ENCODE data around the gene HLA-DOA. TPM values are rescaled to one million over a fixed set of nuclear protein-coding genes. Genes with fewer than 3 reads are reported as not detected.

The HLA-DOA gene
- 1 to 10 TPM in 2 of 4 donors, under 1 TPM in 2; 0.22 to 7.2 (median 3.3) TPM for polyA plus RNA-seq
- long read RNA-seq, donor 1, transcript HLA-DOA-201 (5 exons, 3,489 nt), result major isoform, 5 of 5 reads
- long read RNA-seq, donor 1, partial matches to known transcripts, result 0 of 5 reads
- long read RNA-seq, donor 1, other reads (novel, unspliced or antisense), result 0 of 5 reads
- long read RNA-seq, donor 2, result 0 reads
- long read RNA-seq, donor 3, result 0 reads
- long read RNA-seq, donor 4, result 0 reads
- long read RNA-seq, donor 5, result 0 reads
- long read RNA-seq, donor 6, partial matches to known transcripts, result 0 of 1 reads
- long read RNA-seq, donor 6, other reads (novel, unspliced or antisense), result 0 of 1 reads
- long read RNA-seq, donor 7, result 0 reads
- long read RNA-seq, donor 8, result 0 reads
- long read RNA-seq, donor 9, partial matches to known transcripts, result 0 of 1 reads
- long read RNA-seq, donor 9, other reads (novel, unspliced or antisense), result 0 of 1 reads
- long read RNA-seq, donor 10, partial matches to known transcripts, result 0 of 1 reads
- long read RNA-seq, donor 10, other reads (novel, unspliced or antisense), result 0 of 1 reads

GRCh38 chr6:33008944-33009861, at the start of gene HLA-DOA:
TSS of gene HLA-DOA (minus strand) at chr6:33009591.
- H3K4me3 ChIP-seq (ENCODE audit: low read depth in 1 of 3, low read length in 3 of 3), result peak within 1 kb of the TSS in 2 of 3 donors; percentile 4 to 26
- no peaks in the 10 kb centered on the region for H3K4me1 ChIP-seq (ENCODE audit: control insufficient read depth in 3 of 3, insufficient read depth in 2 of 3, low read depth in 1 of 3, low read length in 2 of 3)
- DNase-seq, result peak in 1 of 2 donors; percentile 22
- 13 to 17% (median 17%) methylated on average over 24 of the region's 24 CpGs for WGBS, 3 donors
- FAIRE-seq, result no peak
- peaks cover 0 to 41% (median 0%) of the 10 kb centered on the region in 3 donors for H3K27me3 ChIP-seq (ENCODE audit: control insufficient read depth in 3 of 3, insufficient read depth in 3 of 3, low read length in 3 of 3)
- H3K27ac ChIP-seq (ENCODE audit: low read depth in 1 of 3, low read length in 2 of 3), result peak within 1 kb of the TSS in 1 of 3 donors; percentile 6
- no peaks in the 10 kb centered on the region for H3K36me3 ChIP-seq (ENCODE audit: control insufficient read depth in 3 of 3, insufficient read depth in 2 of 3, low read depth in 1 of 3, low read length in 3 of 3)
- no peaks in the 10 kb centered on the region for H3K9me3 ChIP-seq (ENCODE audit: control insufficient read depth in 2 of 2, insufficient read depth in 1 of 2, low read depth in 1 of 2, low read length in 1 of 2)

- Histone ChIP-seq H3K4me3 (ENCODE audit: low read depth in 1 of 3, low read length in 3 of 3) (no peak overlapping the region), H3K27ac (ENCODE audit: low read depth in 1 of 3, low read length in 2 of 3) (no peak overlapping the region), H3K9me3 (ENCODE audit: control insufficient read depth in 2 of 2, insufficient read depth in 1 of 2, low read depth in 1 of 2, low read length in 1 of 2) (no peaks in the 10 kb centered on the region), H3K27me3 (ENCODE audit: control insufficient read depth in 3 of 3, insufficient read depth in 3 of 3, low read length in 3 of 3) (peaks cover 0 to 6% (median 0%) of the 10 kb centered on the region in 3 donors), H3K4me1 (ENCODE audit: control insufficient read depth in 3 of 3, insufficient read depth in 2 of 3, low read depth in 1 of 3, low read length in 2 of 3) (no peaks in the 10 kb centered on the region), H3K36me3 (ENCODE audit: control insufficient read depth in 3 of 3, insufficient read depth in 2 of 3, low read depth in 1 of 3, low read length in 3 of 3) (no peaks in the 10 kb centered on the region)
- DNase-seq (no peak), FAIRE-seq (no peak)
- WGBS, 3 donors, result 38 to 64% (median 46%) methylated on average over 6 of the region's 6 CpGs
Observed at GRCh38 chr6:33057222-33058150, 48.1 kb upstream of the HLA-DOA start.

- no peak overlapping the region for H3K27ac ChIP-seq (ENCODE audit: low read depth in 1 of 3, low read length in 2 of 3)
Observed at GRCh38 chr6:33053230-33053629, 43.8 kb upstream of the HLA-DOA start.

GRCh38 chr6:33052627-33053026, 43.2 kb upstream of the HLA-DOA start:
- Histone ChIP-seq H3K27ac (ENCODE audit: low read depth in 1 of 3, low read length in 2 of 3) (no peak overlapping the region), H3K36me3 (ENCODE audit: control insufficient read depth in 3 of 3, insufficient read depth in 2 of 3, low read depth in 1 of 3, low read length in 3 of 3) (no peaks in the 10 kb centered on the region), H3K4me3 (ENCODE audit: low read depth in 1 of 3, low read length in 3 of 3) (no peak overlapping the region), H3K9me3 (ENCODE audit: control insufficient read depth in 2 of 2, insufficient read depth in 1 of 2, low read depth in 1 of 2, low read length in 1 of 2) (no peaks in the 10 kb centered on the region), H3K4me1 (ENCODE audit: control insufficient read depth in 3 of 3, insufficient read depth in 2 of 3, low read depth in 1 of 3, low read length in 2 of 3) (no peaks in the 10 kb centered on the region), H3K27me3 (ENCODE audit: control insufficient read depth in 3 of 3, insufficient read depth in 3 of 3, low read length in 3 of 3) (peaks cover 0 to 8% (median 0%) of the 10 kb centered on the region in 3 donors)
- FAIRE-seq, result no peak
- no peak for DNase-seq

More at GRCh38 chr6:33053230-33053629, 43.8 kb upstream of the HLA-DOA start:
- Histone ChIP-seq H3K27me3 (ENCODE audit: control insufficient read depth in 3 of 3, insufficient read depth in 3 of 3, low read length in 3 of 3) (peaks cover 0 to 6% (median 0%) of the 10 kb centered on the region in 3 donors), H3K4me3 (ENCODE audit: low read depth in 1 of 3, low read length in 3 of 3) (no peak overlapping the region), H3K9me3 (ENCODE audit: control insufficient read depth in 2 of 2, insufficient read depth in 1 of 2, low read depth in 1 of 2, low read length in 1 of 2) (no peaks in the 10 kb centered on the region), H3K36me3 (ENCODE audit: control insufficient read depth in 3 of 3, insufficient read depth in 2 of 3, low read depth in 1 of 3, low read length in 3 of 3) (no peaks in the 10 kb centered on the region), H3K4me1 (ENCODE audit: control insufficient read depth in 3 of 3, insufficient read depth in 2 of 3, low read depth in 1 of 3, low read length in 2 of 3) (no peaks in the 10 kb centered on the region)
- WGBS, 3 donors, result 16 to 37% (median 27%) methylated on average over 4 of the region's 4 CpGs
- DNase-seq, result no peak
- no peak for FAIRE-seq

GRCh38 chr6:33050014-33050810, 40.8 kb upstream of the HLA-DOA start:
- WGBS, 3 donors, result 71 to 75% (median 72%) methylated on average over 6 of the region's 6 CpGs
- FAIRE-seq, result no peak
- no peaks in the 10 kb centered on the region for H3K4me1 ChIP-seq (ENCODE audit: control insufficient read depth in 3 of 3, insufficient read depth in 2 of 3, low read depth in 1 of 3, low read length in 2 of 3)

GRCh38 chr6:33049323-33050013, 40.1 kb upstream of the HLA-DOA start:
- Histone ChIP-seq H3K4me3 (ENCODE audit: low read depth in 1 of 3, low read length in 3 of 3) (no peak overlapping the region), H3K27ac (ENCODE audit: low read depth in 1 of 3, low read length in 2 of 3) (no peak overlapping the region), H3K36me3 (ENCODE audit: control insufficient read depth in 3 of 3, insufficient read depth in 2 of 3, low read depth in 1 of 3, low read length in 3 of 3) (no peaks in the 10 kb centered on the region), H3K4me1 (ENCODE audit: control insufficient read depth in 3 of 3, insufficient read depth in 2 of 3, low read depth in 1 of 3, low read length in 2 of 3) (no peaks in the 10 kb centered on the region), H3K27me3 (ENCODE audit: control insufficient read depth in 3 of 3, insufficient read depth in 3 of 3, low read length in 3 of 3) (peaks cover 0 to 8% (median 0%) of the 10 kb centered on the region in 3 donors), H3K9me3 (ENCODE audit: control insufficient read depth in 2 of 2, insufficient read depth in 1 of 2, low read depth in 1 of 2, low read length in 1 of 2) (no peaks in the 10 kb centered on the region)
- no peak for DNase-seq
- FAIRE-seq, result no peak
- WGBS, 3 donors, result 58 to 64% (median 63%) methylated on average over 9 of the region's 9 CpGs

More at GRCh38 chr6:33050014-33050810, 40.8 kb upstream of the HLA-DOA start:
- Histone ChIP-seq H3K27ac (ENCODE audit: low read depth in 1 of 3, low read length in 2 of 3) (no peak overlapping the region), H3K27me3 (ENCODE audit: control insufficient read depth in 3 of 3, insufficient read depth in 3 of 3, low read length in 3 of 3) (peaks cover 0 to 8% (median 0%) of the 10 kb centered on the region in 3 donors), H3K36me3 (ENCODE audit: control insufficient read depth in 3 of 3, insufficient read depth in 2 of 3, low read depth in 1 of 3, low read length in 3 of 3) (no peaks in the 10 kb centered on the region), H3K4me3 (ENCODE audit: low read depth in 1 of 3, low read length in 3 of 3) (no peak overlapping the region), H3K9me3 (ENCODE audit: control insufficient read depth in 2 of 2, insufficient read depth in 1 of 2, low read depth in 1 of 2, low read length in 1 of 2) (no peaks in the 10 kb centered on the region)
- no peak for DNase-seq

- Histone ChIP-seq H3K9me3 (ENCODE audit: control insufficient read depth in 2 of 2, insufficient read depth in 1 of 2, low read depth in 1 of 2, low read length in 1 of 2) (no peaks in the 10 kb centered on the region), H3K4me3 (ENCODE audit: low read depth in 1 of 3, low read length in 3 of 3) (no peak overlapping the region), H3K27ac (ENCODE audit: low read depth in 1 of 3, low read length in 2 of 3) (no peak overlapping the region), H3K27me3 (ENCODE audit: control insufficient read depth in 3 of 3, insufficient read depth in 3 of 3, low read length in 3 of 3) (no peaks in the 10 kb centered on the region), H3K4me1 (ENCODE audit: control insufficient read depth in 3 of 3, insufficient read depth in 2 of 3, low read depth in 1 of 3, low read length in 2 of 3) (no peaks in the 10 kb centered on the region), H3K36me3 (ENCODE audit: control insufficient read depth in 3 of 3, insufficient read depth in 2 of 3, low read depth in 1 of 3, low read length in 3 of 3) (no peaks in the 10 kb centered on the region)
- DNase-seq (no peak), FAIRE-seq (no peak)
- 85 to 91% (median 86%) methylated on average over 2 of the region's 2 CpGs for WGBS, 3 donors
Observed at GRCh38 chr6:33040157-33040556, 30.8 kb upstream of the HLA-DOA start.

Measured in small intestine (tissue), 16 donors.